ENCODE data around the gene ALG12.

Gene ALG12

DNA sequence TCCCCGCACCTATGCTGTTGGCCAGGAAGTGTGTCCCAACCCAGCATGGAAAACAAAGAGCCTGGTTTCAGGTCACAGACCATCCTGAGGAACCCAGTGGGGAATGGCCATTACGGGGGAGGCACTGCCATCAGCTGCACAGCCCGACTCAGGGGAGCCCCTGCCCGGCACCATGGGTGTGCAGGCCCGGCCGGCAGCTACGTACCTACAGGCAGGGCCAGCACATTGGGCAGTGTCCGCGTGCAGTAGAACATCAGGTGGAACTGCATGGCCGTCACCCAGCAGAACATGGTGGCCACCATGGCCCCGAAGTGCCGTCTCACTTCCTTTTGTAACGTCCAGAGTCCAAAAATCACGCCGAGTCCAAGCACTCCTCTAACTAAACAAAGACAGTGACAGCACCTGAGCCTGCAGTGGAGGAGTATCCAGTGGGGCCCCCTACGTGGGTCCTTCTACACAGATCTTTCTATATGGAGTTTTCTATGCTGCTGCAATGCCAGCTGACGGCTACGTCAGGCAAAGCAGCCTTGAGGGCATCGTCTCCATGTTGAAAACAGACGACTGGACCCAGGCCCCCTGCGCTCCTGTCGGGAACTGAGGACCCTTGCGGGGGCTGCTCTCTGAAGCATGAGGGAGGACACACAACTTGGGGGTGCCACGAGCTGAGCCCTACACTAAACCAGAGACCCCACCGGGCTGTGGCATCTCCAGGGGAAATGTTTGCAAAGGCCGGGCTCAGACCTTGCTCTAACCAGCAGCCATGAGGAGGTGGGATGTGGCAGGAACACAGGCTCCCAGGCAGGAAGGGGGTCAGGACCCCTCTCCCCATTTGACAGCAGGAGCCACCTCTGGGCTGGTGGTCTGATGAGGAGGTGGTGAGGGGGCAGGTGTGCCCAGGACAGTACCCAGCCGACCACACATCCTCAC is 7.7 kb downstream of the ALG12 start:
- no peak for DNase-seq

DNA sequence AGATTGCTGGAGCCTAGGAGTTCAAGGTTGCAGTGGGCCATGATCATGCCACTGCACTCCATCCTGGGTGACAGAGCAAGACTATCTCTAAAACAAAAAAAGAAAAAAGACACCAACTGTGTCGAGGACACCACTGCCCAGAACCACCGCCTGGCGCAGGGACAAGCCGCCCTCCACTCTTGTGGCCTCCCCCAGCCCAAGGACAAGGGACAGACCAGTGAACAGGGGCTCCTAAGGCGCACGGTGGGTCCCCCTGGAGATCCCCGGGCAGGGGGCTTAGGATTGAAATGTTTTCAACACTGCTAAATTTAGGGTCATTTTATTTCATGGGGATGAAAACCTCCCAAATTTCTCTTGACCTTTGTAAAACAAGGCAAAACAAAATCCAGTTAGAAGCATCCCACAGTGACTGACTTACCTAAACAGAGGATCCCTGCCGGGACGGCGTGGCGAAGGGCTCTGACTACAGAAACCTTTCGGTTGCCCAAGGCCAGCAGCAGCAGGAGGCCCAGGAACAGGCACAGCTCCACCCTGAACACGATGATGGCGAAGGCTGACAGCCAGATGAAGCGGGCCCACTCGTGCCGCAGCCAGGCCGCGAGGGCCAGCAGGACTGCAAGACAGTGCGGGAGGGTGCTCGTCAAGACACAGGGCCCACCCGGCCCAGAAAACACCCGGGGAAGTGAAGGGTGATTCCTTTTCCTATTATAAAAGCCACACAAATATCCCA is 8.6 kb downstream of the ALG12 start:
- DNase-seq, result no peak

DNA sequence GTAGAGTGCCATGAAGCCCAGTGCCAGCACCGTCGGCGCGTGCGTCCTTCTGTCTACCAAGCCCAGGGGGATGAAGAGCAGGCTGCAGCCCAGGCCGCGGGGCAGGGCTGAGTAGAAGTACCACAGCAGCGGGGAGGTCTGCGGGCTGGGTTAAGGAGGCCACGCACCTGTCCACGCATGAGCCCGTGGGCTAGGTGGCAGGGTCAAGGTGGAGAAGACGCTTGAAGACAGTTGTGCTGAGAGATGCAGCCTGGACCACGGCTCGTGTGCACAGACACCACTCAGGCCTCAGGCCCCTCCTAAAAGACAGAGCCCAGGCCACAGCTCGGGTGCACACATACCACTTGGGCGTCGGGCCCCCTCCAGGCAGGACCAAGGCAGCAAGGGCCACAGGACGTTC is 10.4 kb downstream of the ALG12 start:
- no peak for DNase-seq

DNA sequence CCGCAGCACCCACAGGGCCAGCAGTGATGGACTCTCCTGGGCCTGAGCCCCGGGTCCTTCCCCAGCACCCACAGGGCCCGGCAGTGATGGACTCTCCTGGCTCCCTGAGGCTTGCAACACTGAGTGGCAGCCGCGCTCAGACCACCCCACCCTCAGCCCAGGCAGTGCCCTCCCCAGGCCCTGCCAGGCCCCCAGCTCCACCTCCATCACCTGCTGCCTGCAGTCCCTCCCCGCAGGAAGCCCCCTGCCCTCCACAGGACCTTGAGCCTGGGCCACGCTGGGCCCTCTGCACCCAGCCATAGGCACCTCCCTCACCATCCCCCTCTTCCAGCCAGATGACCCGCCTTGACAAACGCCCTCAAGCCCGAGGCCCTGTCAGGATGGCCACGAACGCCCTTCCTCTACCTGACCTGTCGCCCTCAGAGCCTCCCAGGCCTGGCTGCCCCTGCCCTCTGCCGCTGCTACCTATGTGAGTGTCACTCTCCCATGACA is 11.4 kb downstream of the ALG12 start:
- no peak for DNase-seq

DNA sequence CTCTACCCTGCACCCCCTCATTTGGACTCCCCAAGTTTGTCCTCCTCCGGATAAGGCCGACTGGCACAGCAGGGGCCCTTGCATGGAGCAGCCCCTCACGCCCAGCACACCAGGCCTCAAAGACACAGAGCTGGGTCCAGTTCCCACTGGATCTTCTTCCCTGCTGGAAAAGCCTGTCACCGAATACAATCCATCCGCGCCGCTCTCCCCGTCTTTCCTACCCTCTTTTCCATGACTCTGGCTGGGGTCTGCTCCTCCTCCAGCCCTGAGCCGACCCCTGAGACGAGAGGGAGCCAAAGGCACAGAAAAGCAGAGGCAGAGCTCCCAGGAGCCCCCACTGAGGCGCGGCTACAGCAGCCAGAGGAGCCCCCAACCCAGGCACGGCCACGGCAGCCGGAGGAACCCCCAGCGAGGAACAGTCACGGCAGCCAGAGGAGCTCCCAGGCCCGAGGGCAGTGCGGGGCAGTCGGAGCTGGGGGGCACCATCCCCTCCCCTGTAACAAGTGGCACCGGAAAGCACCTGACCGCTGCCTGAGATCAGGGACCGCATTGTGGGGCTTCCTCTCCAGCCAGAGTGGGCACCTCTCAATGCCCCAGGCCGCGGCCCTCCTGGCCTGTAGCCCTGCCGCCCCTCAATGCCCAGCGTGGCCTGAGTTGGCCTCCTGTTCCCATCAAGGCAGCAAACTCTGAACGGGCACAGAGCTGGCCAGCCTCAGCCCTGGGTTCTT is 12.0 kb downstream of the ALG12 start:
- no peak for DNase-seq

DNA sequence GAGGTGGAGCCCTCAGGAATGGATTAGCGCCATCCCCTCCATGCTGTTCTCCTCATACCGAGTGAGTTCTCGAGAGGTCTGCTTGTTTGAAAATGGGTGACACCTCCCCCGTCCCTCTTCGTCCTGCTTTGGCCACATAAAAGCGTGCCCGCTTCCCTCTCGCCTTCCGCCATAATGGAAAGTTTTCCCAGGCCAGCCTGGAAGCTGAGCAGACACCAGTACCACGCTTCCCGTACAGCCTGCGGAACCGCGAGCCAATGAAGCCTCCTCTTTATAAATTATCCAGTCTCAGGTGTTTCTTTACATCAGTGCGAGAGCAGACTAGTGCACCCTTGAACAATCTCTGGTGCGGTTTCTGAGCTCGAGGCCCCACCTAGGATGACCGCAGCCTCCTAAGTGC is 12.8 kb downstream of the ALG12 start:
- no peak for DNase-seq

DNA sequence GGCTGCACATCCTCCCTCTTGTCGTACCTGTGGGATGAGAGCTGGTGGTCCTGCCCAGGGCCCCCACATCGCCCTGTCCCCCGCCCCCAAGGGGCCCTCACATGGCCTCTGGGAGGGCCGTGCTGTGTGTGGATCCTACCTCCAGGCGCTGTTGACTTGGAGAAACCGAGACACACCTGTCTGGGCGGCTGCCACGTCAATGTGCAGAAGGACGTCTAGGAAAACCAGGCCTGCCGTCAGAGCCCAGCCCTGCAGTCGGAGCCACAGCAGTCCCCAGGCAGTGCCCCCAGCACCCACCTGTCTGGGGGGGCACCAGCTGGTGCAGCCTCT is 14.2 kb downstream of the ALG12 start:
- no peak for DNase-seq

DNA sequence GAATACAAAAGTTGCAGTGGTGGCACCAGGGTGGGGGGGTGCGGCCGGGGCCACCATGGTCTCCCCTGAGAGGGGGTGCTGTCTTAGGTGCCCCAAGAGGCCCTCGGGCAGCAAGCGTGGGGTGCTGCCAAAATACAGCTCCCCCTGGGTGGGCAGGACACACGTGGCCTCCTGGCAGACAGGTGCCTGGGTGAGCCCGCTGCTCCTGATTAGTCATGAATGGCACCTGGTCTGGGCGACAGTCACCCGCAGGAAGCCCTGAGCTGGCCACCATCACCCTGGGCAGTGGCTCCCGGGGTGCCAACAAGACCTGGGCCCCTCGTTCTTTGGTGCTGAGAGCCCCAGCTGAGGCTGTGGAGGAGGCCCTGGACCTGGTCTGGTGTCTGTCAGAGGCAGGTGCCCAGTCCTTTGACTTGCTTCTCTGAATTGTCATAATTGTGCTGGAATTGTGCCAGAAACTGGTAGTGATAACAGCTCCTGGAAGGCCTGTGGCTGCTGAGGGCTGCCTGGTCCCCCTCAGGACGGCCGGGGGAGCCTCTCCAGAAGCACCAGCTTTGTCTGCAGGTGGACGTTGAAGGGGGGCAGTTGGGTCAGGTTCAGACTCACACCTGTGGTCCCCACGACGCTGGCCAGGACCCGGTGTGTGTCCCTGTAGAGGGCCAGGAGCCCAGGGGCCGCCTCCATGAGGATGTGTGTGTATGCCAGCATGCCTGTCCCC is 14.8 kb downstream of the ALG12 start:
- DNase-seq, result no peak

DNA sequence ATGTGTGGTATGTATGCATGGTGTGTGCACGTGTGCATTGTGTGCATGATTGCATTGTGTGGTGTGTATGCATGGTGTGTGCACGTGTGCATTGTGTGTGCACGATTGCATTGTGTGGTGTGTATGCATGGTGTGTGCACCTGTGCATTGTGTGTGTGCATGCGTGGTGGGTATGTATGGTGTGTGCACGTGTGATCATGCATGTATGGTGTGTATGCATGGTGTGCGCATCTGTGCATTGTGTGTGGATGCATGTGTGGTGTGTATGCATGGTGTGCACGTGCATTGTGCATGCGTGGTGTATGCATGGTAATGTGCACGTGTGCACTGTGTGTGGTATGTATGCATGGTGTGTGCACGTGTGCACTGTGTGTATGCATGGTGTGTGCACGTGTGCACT is 16.8 kb downstream of the ALG12 start:
- DNase-seq, result no peak

DNA sequence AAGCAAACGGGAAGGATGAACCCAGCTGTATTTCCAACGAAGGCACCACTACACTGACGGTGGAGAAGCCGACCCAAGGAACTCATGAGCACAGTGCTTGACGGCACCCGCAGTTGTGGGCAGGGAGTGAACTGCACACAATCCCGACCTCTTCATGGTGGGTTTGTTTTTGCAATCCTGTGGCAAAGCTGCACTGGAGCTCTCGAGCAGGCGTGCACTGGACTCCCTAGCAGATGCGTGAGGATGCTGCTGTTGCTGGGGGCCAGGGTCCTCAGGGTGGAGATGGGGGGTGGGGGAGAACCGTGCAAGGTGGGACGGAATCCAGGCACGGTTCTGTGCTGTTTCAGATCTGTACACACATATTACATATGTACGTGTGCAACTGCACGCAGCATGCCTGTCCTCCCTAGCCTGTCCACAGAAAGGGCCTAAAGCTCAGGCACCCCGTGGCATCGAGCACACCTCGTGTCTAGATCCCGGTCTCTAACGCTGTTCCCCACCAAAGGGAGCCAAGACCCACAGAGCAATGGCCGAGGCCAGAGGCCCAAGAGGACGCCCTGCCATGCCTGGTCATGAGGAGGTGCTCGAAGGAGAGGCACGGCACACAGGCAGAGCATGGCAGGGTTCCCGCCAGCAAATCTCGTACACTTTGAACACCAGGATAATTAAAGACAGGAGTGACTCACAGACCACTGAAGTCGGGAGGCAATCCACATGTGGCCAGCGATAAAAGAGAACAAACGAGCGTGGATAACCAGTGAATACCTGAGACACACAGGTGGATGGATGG is 17.6 kb downstream of the ALG12 start:
- no peak for DNase-seq

DNA sequence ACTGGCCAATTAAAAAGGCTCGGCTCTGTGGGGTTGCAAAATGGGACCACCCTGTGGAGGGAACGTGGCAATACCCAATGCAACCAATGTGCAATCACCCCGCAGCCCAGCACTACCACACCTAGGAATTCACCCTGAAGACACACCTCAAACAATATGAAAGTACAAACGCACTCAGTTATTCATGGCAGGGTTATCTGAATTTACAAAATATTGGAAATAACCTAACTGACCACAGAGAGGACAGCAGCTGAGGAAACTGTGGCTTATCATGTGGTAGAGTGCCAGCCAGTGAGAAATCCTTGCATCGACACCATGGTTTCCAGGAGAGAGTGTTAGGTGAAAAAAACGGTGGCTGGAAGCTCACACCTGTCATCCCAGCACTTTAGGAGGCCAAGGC is 18.7 kb downstream of the ALG12 start:
- DNase-seq, result no peak

DNA sequence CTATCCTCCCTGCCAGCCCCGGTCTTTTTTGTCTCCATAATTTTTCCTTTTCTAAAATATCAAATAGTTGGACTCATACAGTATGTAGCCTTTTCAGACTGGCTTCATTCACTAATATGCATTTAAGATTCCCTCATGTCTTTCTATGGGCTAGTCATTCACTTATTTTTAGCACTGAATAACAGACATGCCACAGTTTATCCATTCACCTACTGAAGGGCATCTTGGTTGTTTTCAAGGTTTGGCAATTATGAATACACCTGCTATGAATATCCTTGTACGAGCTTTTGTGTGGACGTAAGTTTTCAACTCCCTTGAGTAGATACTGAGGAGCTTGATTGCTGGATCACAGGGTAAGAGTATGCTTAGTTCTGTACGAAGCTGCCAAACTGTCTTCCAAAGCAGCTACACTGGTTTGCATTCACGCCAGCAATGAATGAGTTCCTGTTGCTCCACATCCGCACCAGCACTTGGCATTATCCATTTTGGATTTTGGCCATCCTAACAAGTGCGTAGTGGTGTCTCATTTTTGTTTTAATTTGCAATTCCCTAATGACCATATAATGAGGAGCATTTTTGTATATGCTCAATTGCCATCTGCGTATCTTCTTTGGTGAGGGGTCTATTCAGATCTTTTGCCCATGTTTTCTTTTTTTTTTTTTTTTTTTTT is 21.1 kb downstream of the ALG12 start:
- DNase-seq, result no peak

DNA sequence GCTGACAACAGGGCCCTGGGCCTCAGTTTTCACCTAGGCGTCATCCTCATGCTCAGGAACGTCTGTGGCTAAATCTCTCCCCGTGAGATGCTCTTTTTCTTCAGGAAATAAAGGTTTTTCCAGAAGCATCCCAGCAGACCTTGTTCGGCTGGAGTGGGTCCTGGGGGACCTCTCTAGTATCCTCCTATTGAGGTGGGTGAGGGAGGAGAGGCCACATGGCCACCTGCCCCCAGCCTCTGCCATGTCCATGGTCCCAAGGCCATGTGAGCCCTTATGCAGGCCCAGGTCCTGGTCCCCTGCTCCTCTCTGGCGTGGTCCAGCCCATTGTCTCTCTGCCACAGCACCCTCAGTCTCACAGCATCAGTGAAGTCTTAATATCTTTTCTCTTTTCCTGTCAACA is 22.0 kb downstream of the ALG12 start:
- no peak for DNase-seq

DNA sequence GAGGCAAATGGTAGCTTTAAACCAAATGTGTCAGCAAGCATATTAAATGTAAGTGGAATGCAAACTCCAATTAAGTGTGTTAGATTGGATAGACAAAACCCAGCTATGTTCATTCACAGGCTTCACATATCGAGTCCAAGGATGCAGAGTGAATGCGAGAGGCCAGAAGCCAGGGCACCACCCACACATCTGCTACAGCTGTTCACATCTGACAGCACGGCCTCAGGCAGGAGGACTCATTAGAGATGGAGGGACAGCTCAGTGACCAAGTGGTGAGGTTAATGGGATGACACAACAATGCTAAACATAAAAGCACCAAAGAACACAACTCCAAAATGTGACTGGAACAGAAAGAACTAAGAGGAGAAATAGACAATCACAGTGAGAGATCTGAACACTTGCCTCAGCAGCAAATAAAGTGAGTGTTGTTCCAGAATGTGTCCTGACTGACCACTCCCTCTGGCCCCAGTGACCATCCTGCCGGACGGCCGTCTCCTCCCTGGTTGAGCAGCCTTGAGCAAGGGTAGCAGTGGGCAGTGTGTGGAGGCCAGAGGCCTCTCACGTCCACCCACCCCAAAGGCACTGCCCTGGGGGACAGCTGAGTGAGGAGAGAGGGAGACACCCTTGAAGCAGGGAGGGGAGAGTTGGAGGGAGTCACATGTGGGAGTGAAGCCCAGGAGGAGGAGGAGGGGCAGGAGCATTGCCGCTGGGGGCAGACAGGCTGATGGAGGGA is 23.8 kb downstream of the ALG12 start:
- no peak for DNase-seq

DNA sequence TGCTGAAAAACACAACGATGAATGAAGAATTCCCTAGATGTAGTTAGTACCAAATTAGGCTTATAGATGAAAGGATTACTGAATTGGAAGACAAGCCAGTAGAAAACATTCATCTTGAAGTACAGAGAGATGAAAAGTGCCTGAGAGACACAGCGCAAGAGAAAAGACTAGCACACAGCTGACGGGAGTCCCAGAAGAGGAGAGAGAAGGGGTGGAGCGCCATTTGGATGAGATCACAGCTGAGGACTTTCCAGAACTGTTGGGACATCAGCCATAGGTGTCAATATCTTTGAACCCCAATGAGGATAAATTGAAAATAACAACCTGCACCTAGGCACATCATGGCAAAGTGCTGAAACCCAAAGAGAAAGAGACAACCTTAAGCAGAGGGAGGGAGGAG is 25.2 kb downstream of the ALG12 start:
- DNase-seq, result no peak

DNA sequence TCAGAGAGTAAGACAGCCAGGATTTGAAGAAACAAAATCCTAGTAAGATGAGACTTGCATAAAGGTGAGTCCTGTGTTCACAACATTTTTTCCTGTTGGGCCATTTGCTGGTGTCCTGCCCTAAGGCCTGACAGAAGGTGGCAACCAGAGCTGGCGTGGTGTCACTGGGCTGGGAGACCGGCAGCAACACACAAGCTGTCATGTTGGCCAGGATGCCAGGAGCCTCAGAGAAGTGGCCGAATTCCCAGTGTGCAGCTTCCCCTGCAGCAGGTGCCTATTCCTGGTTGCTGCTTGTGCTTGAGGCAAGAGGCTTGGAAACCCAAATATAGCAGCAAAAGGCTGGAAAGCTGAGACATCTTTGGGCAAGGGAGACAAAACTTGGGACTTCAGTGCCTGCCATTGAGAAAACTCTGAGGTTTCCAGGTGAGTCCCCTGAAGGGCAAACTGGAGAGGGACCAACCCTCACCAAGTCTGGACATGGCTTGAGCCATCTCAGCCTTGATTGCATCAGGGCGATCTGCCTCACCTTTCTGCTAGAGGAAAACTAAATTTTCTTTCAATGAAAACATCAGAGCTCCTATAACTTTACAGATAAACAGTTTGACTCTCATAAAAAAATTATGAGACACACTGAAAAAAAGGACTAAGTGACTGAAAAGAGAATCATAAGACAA is 25.9 kb downstream of the ALG12 start:
- no peak for DNase-seq

DNA sequence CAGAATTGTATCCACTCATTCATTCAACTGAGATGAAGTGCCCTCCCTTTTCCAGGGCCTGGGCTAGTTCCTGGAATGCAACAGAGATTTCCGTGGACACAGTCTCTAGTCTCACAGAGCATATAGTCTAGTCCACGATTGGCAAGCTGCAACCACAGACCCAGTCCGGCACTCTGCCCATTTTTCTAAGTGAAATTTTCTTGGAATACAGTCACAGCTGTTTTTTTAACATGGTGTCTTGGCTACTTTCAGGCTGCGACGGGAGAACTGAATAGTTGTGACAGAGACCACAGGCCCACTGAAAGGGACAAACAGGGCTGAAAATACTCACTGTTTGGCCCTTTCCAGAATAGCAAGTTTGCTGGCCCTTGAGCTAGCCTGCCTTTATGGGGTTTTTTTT is 29.2 kb downstream of the ALG12 start:
- DNase-seq, result no peak

DNA sequence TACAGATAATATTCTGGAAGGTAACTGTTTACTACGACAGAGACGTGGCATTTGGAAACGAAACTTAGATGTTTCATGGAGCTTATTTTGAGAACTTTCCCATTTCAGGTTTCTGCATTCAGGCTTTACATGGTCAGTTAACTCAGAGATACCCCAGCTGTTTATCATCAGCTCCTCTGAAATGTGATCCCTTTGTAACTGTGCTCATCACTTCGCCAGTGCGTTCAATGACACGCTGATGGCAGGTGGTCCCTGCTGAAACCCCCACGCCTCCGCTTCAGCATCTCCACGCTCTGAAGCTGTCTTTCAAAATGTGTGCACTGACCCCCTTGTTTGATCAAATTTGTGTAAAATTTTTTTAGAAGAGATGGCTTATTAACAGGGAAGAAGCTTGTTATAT is 30.5 kb downstream of the ALG12 start:
- no peak for DNase-seq

DNA sequence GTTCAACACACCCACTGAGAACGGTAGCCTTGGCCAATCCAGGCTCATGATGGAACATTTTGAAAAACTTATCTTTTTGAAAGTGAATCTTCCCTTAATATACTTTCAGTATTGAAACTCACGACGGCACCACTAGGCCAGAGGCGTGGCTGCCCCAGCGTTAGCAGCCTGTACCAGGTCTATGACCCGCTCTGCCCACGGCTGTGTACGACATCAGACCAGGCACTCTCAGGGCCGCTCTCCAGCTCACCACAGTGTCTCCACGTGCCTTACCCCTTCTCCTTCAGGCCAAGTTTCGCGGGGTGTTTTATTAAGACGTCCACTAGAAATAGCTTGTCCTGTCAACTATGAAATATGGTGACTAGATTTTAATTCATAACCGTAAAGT is 31.2 kb downstream of the ALG12 start:
- no peak for DNase-seq

DNA sequence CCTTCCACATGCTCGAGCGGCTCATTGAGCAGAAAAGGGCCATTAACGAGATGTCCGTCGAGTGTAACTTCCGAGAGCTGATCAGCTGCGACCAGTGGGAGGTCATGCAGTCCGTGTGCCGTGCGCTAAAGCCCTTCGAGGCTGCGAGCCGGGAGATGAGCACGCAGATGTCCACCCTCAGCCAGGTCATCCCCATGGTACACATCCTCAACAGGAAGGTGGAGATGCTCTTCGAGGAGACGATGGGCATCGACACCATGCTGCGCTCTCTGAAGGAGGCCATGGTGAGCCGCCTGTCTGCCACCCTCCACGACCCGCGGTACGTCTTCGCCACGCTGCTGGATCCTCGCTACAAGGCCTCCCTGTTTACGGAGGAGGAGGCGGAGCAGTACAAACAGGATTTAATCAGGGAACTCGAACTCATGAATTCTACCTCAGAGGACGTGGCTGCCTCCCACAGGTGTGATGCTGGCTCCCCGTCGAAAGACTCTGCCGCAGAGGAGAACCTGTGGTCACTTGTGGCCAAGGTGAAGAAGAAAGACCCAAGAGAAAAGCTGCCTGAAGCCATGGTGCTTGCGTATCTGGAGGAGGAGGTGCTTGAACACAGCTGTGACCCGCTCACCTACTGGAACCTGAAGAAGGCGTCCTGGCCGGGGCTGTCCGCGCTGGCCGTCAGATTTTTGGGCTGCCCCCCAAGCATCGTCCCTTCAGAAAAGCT is 31.7 kb downstream of the ALG12 start:
- DNase-seq, result no peak
